Measurements from ENCODE around the gene TDRD9. TPM values are rescaled to one million over a fixed set of nuclear protein-coding genes. Genes with fewer than 3 reads are reported as not detected.

Gene TDRD9
- total RNA-seq, 1 experiment from 2014 or later, result not detected

GRCh38 chr14:104084251-104085002 lies 156.2 kb downstream of the TDRD9 start:
- Histone ChIP-seq H3K27me3 (0 out of 2 replicates have a peak, but pooled peaks cover 4% of the 10 kb centered on the region), H3K4me1 (peaks cover 19% of the 10 kb centered on the region; the same call in 1 of the 2 replicates), H3K4me3 (no peak overlapping the region), H3K9me3 (replicated peaks) (no peaks in the 10 kb centered on the region; the same call in 1 of the 2 replicates), H3K36me3 (no peaks in the 10 kb centered on the region), H3K27ac (no peak overlapping the region)
- DNase-seq, result no peak

DNA sequence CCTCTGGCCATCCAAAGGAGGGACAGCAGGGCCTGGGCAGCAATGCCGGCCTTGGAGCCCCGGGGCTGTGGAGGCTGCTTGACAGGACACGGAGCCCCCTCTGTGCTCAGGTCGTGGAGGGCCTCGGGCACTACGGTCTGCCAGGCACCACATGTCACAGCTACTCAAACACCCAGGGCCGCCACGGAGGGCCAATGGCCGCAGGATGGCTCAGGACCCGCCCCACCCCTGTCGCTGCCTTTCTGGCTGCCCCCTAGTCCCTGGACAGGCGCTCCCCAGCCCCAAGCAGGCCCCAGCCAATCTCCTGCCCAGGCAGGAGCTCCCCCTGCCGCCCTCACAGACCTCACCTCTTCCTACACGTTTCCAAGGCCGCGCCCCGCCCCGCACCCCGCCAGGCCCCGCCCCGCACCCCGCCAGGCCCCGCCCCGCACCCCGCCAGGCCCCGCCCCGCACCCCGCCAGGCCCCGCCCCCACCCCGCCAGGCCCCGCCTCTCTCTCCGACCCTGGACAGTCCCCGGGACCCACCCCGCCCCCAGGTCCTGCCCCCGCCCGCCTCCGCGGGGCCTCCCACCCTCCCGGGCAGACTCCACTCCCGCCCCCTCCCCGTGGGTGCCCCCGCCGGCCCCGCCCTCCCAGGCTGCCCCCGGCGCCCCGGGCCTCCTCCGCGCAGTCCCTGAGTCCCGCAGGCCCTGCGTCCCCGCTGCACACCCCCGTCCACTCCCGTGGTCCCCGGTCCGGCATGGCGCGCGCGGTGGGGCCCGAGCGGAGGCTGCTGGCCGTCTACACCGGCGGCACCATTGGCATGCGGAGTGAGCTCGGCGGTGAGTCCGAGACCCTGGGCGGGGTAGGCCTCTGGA lies 157.0 kb downstream of the TDRD9 start, which contains the start of gene ASPG:
TSS of gene ASPG (plus strand) at position 669 of the 857 bp plus-strand sequence. CDS start at position 740, 71 bp downstream.
- no peaks in the 10 kb centered on the region for H3K36me3 ChIP-seq
- DNase-seq, result no peak
- 0 out of 2 replicates have a peak, but pooled peaks cover 4% of the 10 kb centered on the region for H3K27me3 ChIP-seq
- H3K4me1 ChIP-seq, result peaks cover 22% of the 10 kb centered on the region; the same call in 1 of the 2 replicates
- H3K9me3 ChIP-seq (replicated peaks), result peaks cover 1% of the 10 kb centered on the region; the same call in 1 of the 2 replicates
- H3K27ac ChIP-seq, result no peak within 1 kb of the TSS
- H3K4me3 ChIP-seq, result no peak within 1 kb of the TSS

- no peak for DNase-seq
- H3K4me3 ChIP-seq, result no peak overlapping the region
- H3K36me3 ChIP-seq, result no peaks in the 10 kb centered on the region
- peaks cover 28% of the 10 kb centered on the region for H3K4me1 ChIP-seq
- H3K9me3 ChIP-seq (replicated peaks), result peaks cover 4% of the 10 kb centered on the region; the same call in 1 of the 2 replicates
- 0 out of 2 replicates have a peak, but pooled peaks cover 4% of the 10 kb centered on the region for H3K27me3 ChIP-seq
- H3K27ac ChIP-seq, result no peak overlapping the region
These were observed 157.6 kb downstream of the TDRD9 start for GRCh38 chr14:104085889-104086201.

DNA sequence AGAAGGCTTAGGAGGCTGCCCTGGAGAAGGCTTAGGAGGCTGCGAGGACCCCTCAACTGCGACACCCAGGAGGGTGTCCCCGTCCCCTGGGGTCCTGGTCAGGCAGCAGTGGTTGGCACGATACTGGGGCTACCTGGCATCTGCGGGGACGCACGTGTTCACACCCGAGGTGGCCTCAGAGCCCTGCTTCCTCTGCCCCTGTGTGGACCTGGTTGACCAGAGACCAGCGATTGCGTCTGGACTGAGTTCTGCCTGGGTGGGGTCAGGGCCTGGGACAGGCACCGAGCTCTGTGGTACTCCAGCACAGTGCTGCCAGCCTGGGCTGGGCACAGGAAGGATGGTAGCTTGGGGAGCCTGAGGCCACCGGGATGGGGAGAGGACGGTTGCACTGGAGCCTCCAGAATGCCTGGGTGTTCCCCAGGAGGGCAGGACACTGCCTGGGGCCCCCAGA lies 158.0 kb downstream of the TDRD9 start:
- peaks cover 4% of the 10 kb centered on the region; the same call in 1 of the 2 replicates for H3K9me3 ChIP-seq (replicated peaks)
- H3K36me3 ChIP-seq, result no peaks in the 10 kb centered on the region
- no peak overlapping the region for H3K4me3 ChIP-seq
- no peak for DNase-seq
- no peak overlapping the region for H3K27ac ChIP-seq
- peaks cover 32% of the 10 kb centered on the region for H3K4me1 ChIP-seq
- H3K27me3 ChIP-seq, result 0 out of 2 replicates have a peak, but pooled peaks cover 4% of the 10 kb centered on the region

GRCh38 chr14:104086661-104087461 lies 158.6 kb downstream of the TDRD9 start:
- peaks cover 34% of the 10 kb centered on the region for H3K4me1 ChIP-seq
- H3K4me3 ChIP-seq, result no peak overlapping the region
- peaks cover 4% of the 10 kb centered on the region; the same call in 1 of the 2 replicates for H3K9me3 ChIP-seq (replicated peaks)
- H3K36me3 ChIP-seq, result no peaks in the 10 kb centered on the region
- no peak overlapping the region for H3K27ac ChIP-seq
- H3K27me3 ChIP-seq, result 0 out of 2 replicates have a peak, but pooled peaks cover 4% of the 10 kb centered on the region
- no peak for DNase-seq

DNA sequence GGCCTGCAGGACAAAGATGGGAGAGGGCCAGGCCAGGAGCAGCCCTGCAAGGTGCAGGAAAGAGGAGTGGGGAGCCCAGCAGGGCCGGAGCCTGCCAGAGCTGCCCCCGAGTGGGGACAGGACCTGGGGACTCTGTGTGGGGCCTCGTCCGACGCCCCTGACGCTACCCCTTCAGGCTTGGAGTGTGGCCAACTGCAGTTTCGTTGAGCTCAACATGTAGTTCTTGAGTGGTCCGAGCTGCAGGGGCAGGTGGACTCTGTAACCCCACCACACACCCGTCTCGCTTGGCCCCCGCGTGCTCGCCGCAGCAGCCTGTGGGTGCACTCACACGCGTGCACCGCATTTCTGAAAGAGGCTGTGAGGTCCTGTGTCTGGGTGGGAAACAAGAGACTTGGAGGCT lies 159.2 kb downstream of the TDRD9 start:
- H3K4me1 ChIP-seq, result peaks cover 41% of the 10 kb centered on the region
- no peaks in the 10 kb centered on the region for H3K36me3 ChIP-seq
- H3K4me3 ChIP-seq, result no peak overlapping the region
- peaks cover 4% of the 10 kb centered on the region; the same call in 1 of the 2 replicates for H3K9me3 ChIP-seq (replicated peaks)
- no peak overlapping the region for H3K27ac ChIP-seq
- DNase-seq, result no peak
- 0 out of 2 replicates have a peak, but pooled peaks cover 4% of the 10 kb centered on the region for H3K27me3 ChIP-seq

GRCh38 chr14:104087981-104088850 lies 160.0 kb downstream of the TDRD9 start:
- no peaks in the 10 kb centered on the region for H3K36me3 ChIP-seq
- no peak overlapping the region for H3K4me3 ChIP-seq
- no peak overlapping the region for H3K27ac ChIP-seq
- peaks cover 44% of the 10 kb centered on the region for H3K4me1 ChIP-seq
- H3K27me3 ChIP-seq, result 0 out of 2 replicates have a peak, but pooled peaks cover under 1% of the 10 kb centered on the region
- peak in 1 of 2 experiments; percentile 28 for DNase-seq
- H3K9me3 ChIP-seq (replicated peaks), result peaks cover 4% of the 10 kb centered on the region; the same call in 1 of the 2 replicates

GRCh38 chr14:104090071-104090748 lies 162.0 kb downstream of the TDRD9 start:
- H3K27ac ChIP-seq, result no peak overlapping the region
- no peaks in the 10 kb centered on the region for H3K27me3 ChIP-seq
- DNase-seq, result no peak
- H3K4me1 ChIP-seq, result peaks cover 42% of the 10 kb centered on the region
- peaks cover 4% of the 10 kb centered on the region; the same call in 1 of the 2 replicates for H3K9me3 ChIP-seq (replicated peaks)
- no peaks in the 10 kb centered on the region for H3K36me3 ChIP-seq
- no peak overlapping the region for H3K4me3 ChIP-seq

DNA sequence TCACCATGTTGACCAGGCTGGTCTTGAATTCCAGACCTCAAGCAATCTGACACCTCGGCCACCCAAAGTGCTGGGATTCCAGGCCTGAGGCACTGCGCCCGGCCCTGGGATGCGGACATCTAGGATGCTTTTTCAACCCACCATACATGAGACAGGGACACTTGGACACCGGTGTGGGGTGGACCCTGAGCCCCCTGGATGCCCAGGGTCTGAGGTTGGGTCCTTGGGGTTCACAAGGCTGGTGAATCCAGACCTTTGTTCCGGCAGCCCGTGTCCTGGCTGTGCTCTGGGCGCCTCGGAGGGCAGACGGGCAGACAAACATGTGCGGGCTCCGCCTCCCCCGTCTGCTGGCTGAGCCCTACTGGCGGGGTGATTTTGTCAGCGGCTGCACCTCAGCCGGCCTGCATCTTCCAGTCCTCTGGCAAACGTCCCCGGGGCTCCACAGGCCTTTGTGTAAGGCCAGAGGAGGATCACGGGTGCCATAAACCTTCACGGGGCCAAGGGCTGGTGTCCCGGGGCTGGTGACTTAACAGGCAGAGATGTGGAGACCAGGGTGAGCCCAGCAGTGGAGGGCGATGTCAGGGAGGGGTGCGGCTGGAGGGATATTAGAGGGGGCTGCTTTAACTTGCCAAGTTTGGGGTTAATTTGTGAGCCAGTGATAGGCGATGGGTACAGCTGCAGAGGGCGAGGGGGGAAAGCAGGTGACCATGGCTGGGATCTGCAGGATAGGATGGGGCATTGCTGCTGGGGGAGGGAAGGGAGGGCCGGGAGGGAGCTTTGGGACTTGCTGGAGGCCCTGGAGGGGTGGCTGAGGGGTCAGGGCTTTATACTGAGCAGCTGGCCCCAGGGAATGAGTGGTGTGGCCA lies 163.0 kb downstream of the TDRD9 start:
- 0 out of 2 replicates have a peak, but pooled peaks cover 4% of the 10 kb centered on the region for H3K9me3 ChIP-seq (replicated peaks)
- H3K4me1 ChIP-seq, result peaks cover 42% of the 10 kb centered on the region
- DNase-seq, result peak; percentile 83 to 85
- no peaks in the 10 kb centered on the region for H3K36me3 ChIP-seq
- H3K27me3 ChIP-seq, result no peaks in the 10 kb centered on the region
- H3K4me3 ChIP-seq, result peak overlapping the region; percentile 19
- peak overlapping the region; percentile 60; the same call in 1 of the 2 replicates for H3K27ac ChIP-seq

GRCh38 chr14:104091927-104092771 lies 163.9 kb downstream of the TDRD9 start:
- Histone ChIP-seq H3K9me3 (replicated peaks) (0 out of 2 replicates have a peak, but pooled peaks cover 4% of the 10 kb centered on the region), H3K27me3 (no peaks in the 10 kb centered on the region), H3K4me3 (peak overlapping the region; percentile 19; the same call in 1 of the 2 replicates), H3K36me3 (no peaks in the 10 kb centered on the region), H3K27ac (no peak overlapping the region; the same call in 1 of the 2 replicates), H3K4me1 (peaks cover 39% of the 10 kb centered on the region)
- no peak for DNase-seq

- Histone ChIP-seq H3K36me3 (no peaks in the 10 kb centered on the region), H3K4me1 (peaks cover 31% of the 10 kb centered on the region), H3K9me3 (replicated peaks) (0 out of 2 replicates have a peak, but pooled peaks cover 4% of the 10 kb centered on the region), H3K27ac (no peak overlapping the region), H3K27me3 (no peaks in the 10 kb centered on the region), H3K4me3 (no peak overlapping the region)
- DNase-seq, result no peak
These were observed 164.7 kb downstream of the TDRD9 start for GRCh38 chr14:104092931-104093365.

All from SJCRH30 (cell line).